Trophoblast cell (in vitro differentiated cells and primary cell): ENCODE results near the gene B3GALT4.

Experiments
- DNase-seq, 2 donors: peaks; one replicate each; pipeline ENCODE4 v3.0.0-alpha.2; 2016
- H2AFZ ChIP-seq: 2 replicates; pipeline ENCODE4 v1.6.1; 2013; ENCODE audit warnings: low read length, moderate library complexity, mild to moderate bottlenecking; ENCODE audit not compliant: insufficient read depth, poor library complexity
- H2AK5ac ChIP-seq: 2 replicates; pipeline ENCODE4 v1.6.1; 2013; ENCODE audit warnings: mild to moderate bottlenecking, low read length
- H2BK120ac ChIP-seq: 2 replicates; pipeline ENCODE4 v1.6.1; 2013; ENCODE audit warnings: low read length, mild to moderate bottlenecking, moderate library complexity; ENCODE audit not compliant: insufficient read depth, poor library complexity
- H2BK12ac ChIP-seq: 2 replicates; pipeline ENCODE4 v1.6.1; 2013; ENCODE audit warnings: mild to moderate bottlenecking, low read length, moderate library complexity
- H2BK5ac ChIP-seq: 2 replicates; pipeline ENCODE4 v1.6.1; 2013; ENCODE audit warnings: low read length, low read depth, moderate library complexity, mild to moderate bottlenecking; ENCODE audit not compliant: poor library complexity
- H3K14ac ChIP-seq: 2 replicates; pipeline ENCODE4 v1.6.1; 2013; ENCODE audit warnings: mild to moderate bottlenecking, low read length
- H3K18ac ChIP-seq: 2 replicates; pipeline ENCODE4 v1.6.1; 2013; ENCODE audit warnings: mild to moderate bottlenecking, low read length
- H3K23ac ChIP-seq: 2 replicates; pipeline ENCODE4 v1.6.1; 2013; ENCODE audit warnings: low read length
- H3K27ac ChIP-seq: 2 replicates; pipeline ENCODE4 v1.5.1; 2013; ENCODE audit warnings: low read depth, mild to moderate bottlenecking, inconsistent platforms, low read length, moderate library complexity
- H3K27me3 ChIP-seq: 2 replicates; pipeline ENCODE4 v1.6.1; 2013; ENCODE audit warnings: inconsistent platforms, mild to moderate bottlenecking, low read length, moderate library complexity; ENCODE audit not compliant: insufficient read depth
- H3K36me3 ChIP-seq, 2 experiments: 1 replicate in 1 of 2; 2 replicates in 1 of 2; pipeline ENCODE4 v1.6.1; 2013; ENCODE audit warnings: low read length in 2 of 2, mild to moderate bottlenecking in 2 of 2, moderate library complexity in 1 of 2; ENCODE audit not compliant: insufficient read depth in 2 of 2, control insufficient read depth in 1 of 2
- H3K4ac ChIP-seq: 2 replicates; pipeline ENCODE4 v1.6.1; 2013; ENCODE audit warnings: low read depth, mild to moderate bottlenecking, low read length, moderate library complexity
- H3K4me1 ChIP-seq, 2 experiments: 1 replicate in 1 of 2; 2 replicates in 1 of 2; pipeline ENCODE4 v1.6.1; 2013; ENCODE audit warnings: low read length in 2 of 2, mild to moderate bottlenecking in 2 of 2, moderate library complexity in 1 of 2; ENCODE audit not compliant: insufficient read depth in 2 of 2, control insufficient read depth in 1 of 2
- H3K4me2 ChIP-seq: 2 replicates; pipeline ENCODE4 v1.6.1; 2013; ENCODE audit warnings: inconsistent platforms, mild to moderate bottlenecking, low read length, moderate library complexity
- H3K4me3 ChIP-seq: 2 replicates; pipeline ENCODE4 v1.5.1; 2013; ENCODE audit warnings: mild to moderate bottlenecking, low read depth, low read length, inconsistent platforms
- H3K79me1 ChIP-seq: one replicate; pipeline ENCODE4 v1.6.1; 2013; ENCODE audit warnings: low read length
- H3K79me2 ChIP-seq: 2 replicates; pipeline ENCODE4 v1.6.1; 2013; ENCODE audit warnings: low read length, mild to moderate bottlenecking; ENCODE audit not compliant: control insufficient read depth, insufficient read depth, poor library complexity
- H3K9ac ChIP-seq: 2 replicates; pipeline ENCODE4 v1.6.1; 2013; ENCODE audit warnings: mild to moderate bottlenecking, low read length
- H3K9me3 ChIP-seq: 2 replicates; pipeline ENCODE4 v1.6.1; 2013; ENCODE audit warnings: low read depth, mild to moderate bottlenecking, control low read depth, inconsistent platforms, low read length; ENCODE audit not compliant: insufficient read depth
- H4K12ac ChIP-seq: 2 replicates; pipeline ENCODE4 v1.6.1; 2013; ENCODE audit warnings: low read depth, mild to moderate bottlenecking, low read length, moderate library complexity
- H4K8ac ChIP-seq: 2 replicates; pipeline ENCODE4 v1.6.1; 2013; ENCODE audit warnings: low read depth, mild to moderate bottlenecking, low read length, moderate library complexity
- H4K91ac ChIP-seq: one replicate; pipeline ENCODE4 v1.6.1; 2013; ENCODE audit warnings: low read depth, mild to moderate bottlenecking, low read length, moderate library complexity
- WGBS: extraction: QIAGEN DNeasy Blood & Tissue Kit; methylation state at CpG from one replicate; pipeline ENCODE4 v1.1.7; 2013; ENCODE audit warnings: missing lambda C conversion rate; ENCODE audit not compliant: insufficient read length, insufficient coverage; ENCODE audit errors: extremely low coverage; 5-methylcytosine and 5-hydroxymethylcytosine counted together

The B3GALT4 gene

GRCh38 chr6:33313105-33313708 is 36.3 kb downstream of the B3GALT4 start:
- Histone ChIP-seq H3K36me3 (peaks cover 9 to 13% of the 10 kb centered on the region in 2 experiments), H3K18ac (peak overlapping the region; percentile 90), H3K4me2 (peak overlapping the region; percentile 77), H3K14ac (peak overlapping the region; percentile 64), H3K79me2 (peaks cover 12% of the 10 kb centered on the region), H3K27ac (peak overlapping the region; percentile 65), H3K4me1 (peaks cover 12 to 19% of the 10 kb centered on the region in 2 experiments), H2BK12ac (no peak overlapping the region), H2BK120ac (peak overlapping the region; percentile 33), H3K9ac (peak overlapping the region; percentile 21), H2BK5ac (peak overlapping the region; percentile 27), H3K9me3 (no peaks in the 10 kb centered on the region), H3K4ac (peak overlapping the region; percentile 11), H3K23ac (no peak overlapping the region), H2AFZ (peak overlapping the region; percentile 24), H4K91ac (peak overlapping the region; percentile 78), H3K79me1 (peaks cover 18% of the 10 kb centered on the region), H3K27me3 (no peaks in the 10 kb centered on the region), H4K12ac (peak overlapping the region; percentile 31), H3K4me3 (peak overlapping the region; percentile 84), H2AK5ac (peak overlapping the region; percentile 49), H4K8ac (peak overlapping the region; percentile 63)
- DNase-seq: peak; percentile 48 to 50
- no CpG with 5 or more reads among the region's 33 CpGs for WGBS

GRCh38 chr6:33313709-33314514 is 37.0 kb downstream of the B3GALT4 start, which contains the start of gene TAPBP:
Gene TAPBP (minus strand): TSS chr6:33314078. CDS start chr6:33314041, 37 bp downstream.
- peaks cover 13 to 15% of the 10 kb centered on the region in 2 experiments for H3K36me3 ChIP-seq
- peak within 1 kb of the TSS; percentile 77 for H3K4me2 ChIP-seq
- peak within 1 kb of the TSS; percentile 65 for H3K27ac ChIP-seq
- H3K79me2 ChIP-seq: peaks cover 12% of the 10 kb centered on the region
- no peaks in the 10 kb centered on the region for H3K9me3 ChIP-seq
- peaks cover 14 to 23% of the 10 kb centered on the region in 2 experiments for H3K4me1 ChIP-seq
- peak within 1 kb of the TSS; percentile 84 for H3K4me3 ChIP-seq
- H2BK12ac ChIP-seq: no peak within 1 kb of the TSS
- H4K8ac ChIP-seq: peak within 1 kb of the TSS; percentile 63
- H3K9ac ChIP-seq: peak within 1 kb of the TSS; percentile 88
- H4K12ac ChIP-seq: peak within 1 kb of the TSS; percentile 31
- WGBS: no CpG with 5 or more reads among the region's 47 CpGs
- H4K91ac ChIP-seq: peak within 1 kb of the TSS; percentile 78
- peak within 1 kb of the TSS; percentile 24 for H2AFZ ChIP-seq
- H3K79me1 ChIP-seq: peaks cover 18% of the 10 kb centered on the region
- no peaks in the 10 kb centered on the region for H3K27me3 ChIP-seq
- H2AK5ac ChIP-seq: peak within 1 kb of the TSS; percentile 49
- H2BK120ac ChIP-seq: peak within 1 kb of the TSS; percentile 33
- H2BK5ac ChIP-seq: peak within 1 kb of the TSS; percentile 27
- DNase-seq: peak; percentile 76 to 82
- H3K14ac ChIP-seq: peak within 1 kb of the TSS; percentile 64
- H3K23ac ChIP-seq: no peak within 1 kb of the TSS
- peak within 1 kb of the TSS; percentile 90 for H3K18ac ChIP-seq
- H3K4ac ChIP-seq: peak within 1 kb of the TSS; percentile 11

DNA sequence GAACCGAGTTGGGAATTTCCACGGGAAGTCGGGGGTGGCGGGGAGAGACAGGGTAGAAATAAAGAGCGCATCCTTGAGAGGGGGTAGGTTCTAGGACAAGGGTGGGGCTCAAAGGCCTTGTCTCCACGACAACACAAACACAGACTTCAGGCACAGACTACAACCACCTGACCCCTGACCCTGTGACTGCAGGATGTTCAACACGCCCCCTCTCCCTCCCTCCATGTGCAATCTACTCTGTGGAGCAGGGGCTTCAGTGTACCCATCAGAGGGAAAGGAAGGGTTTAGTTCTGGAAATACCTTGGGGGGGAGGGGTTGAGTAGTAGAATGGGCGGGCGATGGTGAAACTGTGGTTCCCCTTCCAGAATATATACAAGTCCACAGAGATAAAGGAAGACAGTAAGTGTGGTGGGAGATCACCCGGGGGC is 37.6 kb downstream of the B3GALT4 start:
- whole genome bisulfite sequencing: no CpG with 5 or more reads among the region's 10 CpGs
- no peak overlapping the region for H3K14ac ChIP-seq
- no peaks in the 10 kb centered on the region for H3K9me3 ChIP-seq

DNA sequence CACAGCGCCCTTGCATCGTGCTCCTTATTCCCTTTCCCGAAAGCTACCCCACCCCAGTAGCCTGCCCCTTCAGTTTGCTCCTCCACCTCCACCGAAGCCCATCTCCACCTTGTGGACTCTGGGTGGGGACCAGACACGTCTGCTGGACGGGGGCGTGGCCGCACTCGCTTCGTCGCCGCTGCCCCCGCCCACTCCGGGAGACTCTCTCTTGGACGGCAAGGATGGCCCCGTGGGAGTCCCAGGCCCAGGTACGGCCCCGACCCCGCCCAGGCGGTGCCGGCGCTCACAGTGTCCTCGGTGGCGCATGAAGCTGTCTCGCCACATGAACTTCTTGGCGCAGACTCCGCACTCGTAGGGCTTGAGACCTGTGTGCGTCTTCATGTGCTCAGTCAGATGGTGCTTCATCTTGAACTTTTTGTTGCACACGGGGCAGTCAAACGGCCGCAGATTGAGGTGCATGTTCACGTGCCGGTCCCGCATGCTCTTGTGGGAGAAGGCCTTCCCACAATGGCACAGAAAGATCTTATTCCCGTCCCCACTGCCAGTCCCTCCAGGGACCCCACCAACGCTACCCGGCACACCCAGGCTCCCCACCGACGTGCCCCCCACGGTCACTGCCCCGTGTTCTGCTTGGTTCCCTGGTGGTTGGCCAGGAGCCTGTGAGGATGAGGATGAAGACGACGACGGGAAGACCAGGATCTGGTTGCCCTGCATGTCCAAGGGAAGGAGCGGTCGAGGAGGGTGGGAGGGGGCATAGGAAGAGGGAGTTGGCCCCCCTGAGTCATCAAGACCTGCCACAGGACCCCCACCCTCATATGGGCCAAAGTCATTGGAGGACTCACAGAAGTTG is 38.2 kb downstream of the B3GALT4 start:
- Histone ChIP-seq H3K4ac (no peak overlapping the region), H4K12ac (no peak overlapping the region), H3K18ac (no peak overlapping the region), H3K9me3 (no peaks in the 10 kb centered on the region), H4K8ac (no peak overlapping the region), H3K79me1 (peaks cover 18% of the 10 kb centered on the region), H3K27ac (no peak overlapping the region), H2AK5ac (peak overlapping the region; percentile 21), H2BK120ac (no peak overlapping the region), H3K4me2 (peak overlapping the region; percentile 77), H3K4me3 (no peak overlapping the region), H3K4me1 (peaks cover 15 to 24% of the 10 kb centered on the region in 2 experiments), H3K27me3 (no peaks in the 10 kb centered on the region), H3K23ac (no peak overlapping the region), H4K91ac (peak overlapping the region; percentile 40), H3K9ac (no peak overlapping the region), H3K79me2 (peaks cover 12% of the 10 kb centered on the region), H3K36me3 (peaks cover 26% of the 10 kb centered on the region in 2 experiments), H2BK5ac (no peak overlapping the region), H2BK12ac (no peak overlapping the region), H3K14ac (no peak overlapping the region), H2AFZ (no peak overlapping the region)
- WGBS: no CpG with 5 or more reads among the region's 47 CpGs
- DNase-seq: peak; percentile 84 to 87

More for the DNA sequence above, 37.6 kb downstream of the B3GALT4 start:
- Histone ChIP-seq H3K4me1 (peaks cover 15 to 24% of the 10 kb centered on the region in 2 experiments), H3K9ac (no peak overlapping the region), H2BK120ac (no peak overlapping the region), H3K23ac (no peak overlapping the region), H3K27ac (peak overlapping the region; percentile 9), H3K27me3 (no peaks in the 10 kb centered on the region), H3K4me3 (no peak overlapping the region), H2BK12ac (no peak overlapping the region), H3K79me2 (peaks cover 12% of the 10 kb centered on the region), H4K91ac (peak overlapping the region; percentile 40), H3K18ac (no peak overlapping the region), H3K79me1 (peaks cover 18% of the 10 kb centered on the region), H4K8ac (no peak overlapping the region), H2AK5ac (no peak overlapping the region), H3K4me2 (peak overlapping the region; percentile 77), H2BK5ac (no peak overlapping the region), H3K4ac (no peak overlapping the region), H3K36me3 (peaks cover 20 to 21% of the 10 kb centered on the region in 2 experiments), H2AFZ (no peak overlapping the region), H4K12ac (no peak overlapping the region)
- peak; percentile 93 to 95 for DNase-seq
